IMR-90 (cell line): ENCODE data around the gene MOB4. TPM values are rescaled to one million over a fixed set of nuclear protein-coding genes. Genes with fewer than 3 reads are reported as not detected.

ENCODE experiments used
- ATAC-seq: fragments of 200-7000 bp; cut with Tn5 transposase; 2 replicates; pipeline ENCODE4 v1.9.1; 2020; ENCODE audit warnings: low read depth, mild to moderate bottlenecking, moderate library complexity
- BruUV-seq: library from RNA; stranded (reverse); fragments of 400-500 nt; replicated peaks from 2 replicates; lab custom pipeline; 2021; lab: Mats Ljungman, UMichigan
- CTCF ChIA-PET: fragments of 300-600 bp; formaldehyde crosslinking; extraction: SDS; loops from one replicate; lab custom pipeline; 2021; ENCODE audit warnings: antibody characterized with exemption; lab: Yijun Ruan, JAX
- POLR2A ChIA-PET: fragments of 300-600 bp; sonication (Branson Sonifier 250); formaldehyde crosslinking; loops from one replicate; lab custom pipeline; 2022; ENCODE audit warnings: antibody characterized with exemption; ENCODE audit not compliant: unreplicated experiment; lab: Charles Lee
- DNase-seq: peaks from one replicate; pipeline ENCODE4 v3.0.0; 2013
- H2AFZ ChIP-seq: replicated peaks from 2 replicates; pipeline ENCODE3; 2013; ENCODE audit warnings: low read length, mild to moderate bottlenecking; ENCODE audit not compliant: poor library complexity
- H2AK5ac ChIP-seq: 2 replicates; pipeline ENCODE4 v1.6.1; 2013; ENCODE audit warnings: low read depth, low read length, inconsistent platforms
- H2AK9ac ChIP-seq: replicated peaks from 2 replicates; pipeline ENCODE3; 2013; ENCODE audit warnings: mild to moderate bottlenecking, low read depth, low read length, moderate library complexity; ENCODE audit not compliant: poor library complexity
- H2BK120ac ChIP-seq: 2 replicates; pipeline ENCODE4 v1.6.1; 2013; ENCODE audit warnings: low read depth, low read length, inconsistent platforms
- H2BK15ac ChIP-seq: 3 replicates; pipeline ENCODE4 v1.6.1; 2013; ENCODE audit warnings: low read depth, low read length, inconsistent platforms
- H2BK20ac ChIP-seq: 2 replicates; pipeline ENCODE4 v1.6.1; 2013; ENCODE audit warnings: low read depth, mild to moderate bottlenecking, inconsistent platforms, low read length, moderate library complexity
- H2BK5ac ChIP-seq: 2 replicates; pipeline ENCODE4 v1.6.1; 2013; ENCODE audit warnings: mild to moderate bottlenecking, low read depth, low read length, inconsistent platforms; ENCODE audit not compliant: poor library complexity, severe bottlenecking
- H3K14ac ChIP-seq: replicated peaks from 2 replicates; pipeline ENCODE4 v1.6.1; 2013; ENCODE audit warnings: low read depth, low read length, inconsistent platforms
- H3K18ac ChIP-seq: 2 replicates; pipeline ENCODE4 v1.6.1; 2013; ENCODE audit warnings: low read depth, low read length, control low read depth
- H3K23ac ChIP-seq: 2 replicates; pipeline ENCODE4 v1.6.1; 2013; ENCODE audit warnings: low read depth, low read length, inconsistent platforms
- H3K27ac ChIP-seq: 2 replicates; pipeline ENCODE4 v1.5.1; 2013; ENCODE audit warnings: mild to moderate bottlenecking, control low read depth, low read length; ENCODE audit not compliant: insufficient read depth
- H3K27me3 ChIP-seq: 2 replicates; pipeline ENCODE4 v1.6.1; 2013; ENCODE audit warnings: low read length; ENCODE audit not compliant: control insufficient read depth, insufficient read depth
- H3K36me3 ChIP-seq: 2 replicates; pipeline ENCODE4 v1.6.1; 2013; ENCODE audit warnings: low read length, mixed read lengths; ENCODE audit not compliant: control insufficient read depth, insufficient read depth
- H3K4ac ChIP-seq: 2 replicates; pipeline ENCODE4 v1.6.1; 2013; ENCODE audit warnings: low read depth, low read length, inconsistent platforms
- H3K4me1 ChIP-seq: 2 replicates; pipeline ENCODE4 v1.6.1; 2013; ENCODE audit warnings: low read length, mixed read lengths; ENCODE audit not compliant: control insufficient read depth, insufficient read depth
- H3K4me2 ChIP-seq: 2 replicates; pipeline ENCODE4 v1.6.1; 2013; ENCODE audit warnings: low read depth, mild to moderate bottlenecking, control low read depth, low read length, moderate library complexity
- H3K4me3 ChIP-seq: 2 replicates; pipeline ENCODE4 v1.5.1; 2013; ENCODE audit warnings: low read depth, mild to moderate bottlenecking, control low read depth, low read length, moderate library complexity; ENCODE audit not compliant: insufficient read depth
- H3K56ac ChIP-seq: 2 replicates; pipeline ENCODE4 v1.6.1; 2013; ENCODE audit warnings: low read length, inconsistent platforms; ENCODE audit not compliant: insufficient read depth; ENCODE audit errors: extremely low read depth
- H3K79me1 ChIP-seq, 2 experiments: 2 replicates each; pipeline ENCODE4 v1.6.1; 2013; ENCODE audit warnings: low read length in 2 of 2, inconsistent platforms in 1 of 2, low read depth in 1 of 2
- H3K9ac ChIP-seq: 2 replicates; pipeline ENCODE4 v1.6.1; 2013; ENCODE audit warnings: low read depth, low read length, control low read depth
- H3K9me1 ChIP-seq: 2 replicates; pipeline ENCODE4 v1.6.1; 2013; ENCODE audit warnings: low read length, inconsistent platforms; ENCODE audit not compliant: insufficient read depth
- H3K9me3 ChIP-seq: 2 replicates; pipeline ENCODE4 v1.6.1; 2013; ENCODE audit warnings: low read length; ENCODE audit not compliant: control insufficient read depth, insufficient read depth
- H4K20me1 ChIP-seq: 2 replicates; pipeline ENCODE4 v1.6.1; 2013; ENCODE audit warnings: low read length, inconsistent platforms; ENCODE audit not compliant: insufficient read depth
- H4K5ac ChIP-seq: 2 replicates; pipeline ENCODE4 v1.6.1; 2013; ENCODE audit warnings: mild to moderate bottlenecking, low read depth, low read length, control low read depth
- H4K8ac ChIP-seq, 2 experiments: 2 replicates each; pipeline ENCODE4 v1.6.1; 2013; ENCODE audit warnings: low read depth in 2 of 2, low read length in 2 of 2, control low read depth in 1 of 2, inconsistent platforms in 1 of 2
- H4K91ac ChIP-seq: 2 replicates; pipeline ENCODE4 v1.6.1; 2013; ENCODE audit warnings: low read depth, low read length, inconsistent platforms; ENCODE audit not compliant: insufficient read depth
- BHLHE40 ChIP-seq: fragments of 150-350 bp; IDR thresholded peaks from 2 replicates; pipeline ENCODE4 v1.6.1; 2016; ENCODE audit warnings: mild to moderate bottlenecking, low read depth, low read length
- FOS ChIP-seq: fragments of 150-350 bp; IDR thresholded peaks from 2 replicates; pipeline ENCODE4 v1.6.1; 2016; ENCODE audit warnings: low read depth, low read length
- WGBS, 2 experiments: methylation state at CpG; one replicate each; pipeline versions ENCODE4 v1.1.5 to v1.1.7; 2013; ENCODE audit warnings: missing lambda C conversion rate in 2 of 2; ENCODE audit not compliant: insufficient read length in 1 of 2; ENCODE audit errors: extremely low coverage in 2 of 2; 5-methylcytosine and 5-hydroxymethylcytosine counted together
- dilution Hi-C: fragments of 300-500 bp; cut with HindIII; formaldehyde crosslinking; loops from one replicate; pipeline ENCODE4 v1.14.3; 2018; ENCODE audit warnings: low sequenced_read_pairs; ENCODE audit not compliant: unreplicated experiment
- in situ Hi-C: fragments of 300-500 bp; cut with MboI; formaldehyde crosslinking; loops from 3 replicates; pipeline ENCODE4 v1.14.3; 2019; ENCODE audit warnings: low sequenced_read_pairs, inconsistent platforms, mixed read lengths
- intact Hi-C: fragments of 100-400 bp; cut with micrococcal nuclease; formaldehyde crosslinking; loops from 2 replicates; pipeline ENCODE4 v1.10.0; 2022
- polyA plus RNA-seq, 3 experiments: library from polyadenylated mRNA; depleted of rRNA; stranded (reverse); fragments of >200 nt; gene quantifications; 2 replicates each; pipeline ENCODE4 v1.2.3, GENCODE V29; 2012; ENCODE audit warnings: low replicate concordance in 1 of 3
- total RNA-seq: library from RNA; depleted of rRNA; stranded (reverse); fragments of >200 nt; gene quantifications from 2 replicates; pipeline ENCODE4 v1.2.3, GENCODE V29; 2012

Gene MOB4
- total and polyA plus RNA-seq, 2 of the 4 experiments (the other 2 are of a cell fraction) = 34.8 to 36.0 TPM

DNA sequence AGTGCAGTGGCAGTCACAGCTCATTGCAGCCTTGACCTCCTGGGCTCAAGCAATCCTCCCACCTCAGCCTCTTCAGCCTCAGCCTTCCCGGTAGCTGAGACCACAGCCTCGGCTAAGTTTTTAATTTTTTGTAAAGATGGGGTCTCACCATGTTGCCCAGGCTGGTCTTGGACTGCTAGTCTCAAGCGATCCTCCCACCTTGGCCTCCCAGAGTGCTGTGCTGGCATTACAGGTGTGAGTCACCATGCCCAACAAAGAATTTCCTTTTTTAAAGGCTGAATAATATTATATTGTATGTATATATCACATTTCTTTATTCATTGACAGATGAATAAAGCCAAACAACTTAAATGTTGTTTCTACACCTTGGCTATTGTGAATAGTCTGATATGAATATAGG lies 42.5 kb downstream of the MOB4 start:
- H2AK5ac ChIP-seq = no peak overlapping the region
- TF ChIP-seq BHLHE40 (no peak), FOS (no peak)
- H3K4me1 ChIP-seq = no peaks in the 10 kb centered on the region
- no peak overlapping the region for H4K91ac ChIP-seq
- no peak overlapping the region for H3K14ac ChIP-seq
- H3K27ac ChIP-seq = no peak overlapping the region
- H3K27me3 ChIP-seq = no peaks in the 10 kb centered on the region
- no peak overlapping the region for H2BK120ac ChIP-seq
- no CpG with 5 or more reads among the region's 3 CpGs for WGBS, 2 experiments
- CTCF ChIA-PET = no interaction called here
- no peak overlapping the region for H2BK20ac ChIP-seq
- no peak overlapping the region for H3K9ac ChIP-seq
- no peak overlapping the region for H3K4ac ChIP-seq
- no peak overlapping the region for H3K56ac ChIP-seq
- dilution Hi-C loops = no loop called here
- in situ Hi-C loops = no loop called here
- H4K20me1 ChIP-seq = no peaks in the 10 kb centered on the region; the same call in 1 of the 2 replicates
- intact Hi-C loops = no loop called here
- no peak overlapping the region for H3K4me2 ChIP-seq
- no peak overlapping the region for H2BK5ac ChIP-seq
- H3K23ac ChIP-seq = no peak overlapping the region
- peaks cover 3% of the 10 kb centered on the region in 2 experiments; a peak in 2 of 4 replicates for H3K79me1 ChIP-seq
- peaks cover 19% of the 10 kb centered on the region for H3K36me3 ChIP-seq
- peaks cover 2% of the 10 kb centered on the region; the same call in 1 of the 2 replicates for H3K9me1 ChIP-seq
- H2AFZ ChIP-seq = no peak overlapping the region
- no peak for ATAC-seq
- no peak overlapping the region for H3K18ac ChIP-seq
- H4K8ac ChIP-seq = no peak overlapping the region
- no peak overlapping the region for H3K4me3 ChIP-seq
- BruUV-seq = no TSS peak
- H3K9me3 ChIP-seq = no peaks in the 10 kb centered on the region
- H2AK9ac ChIP-seq = no peak overlapping the region
- POLR2A ChIA-PET = no interaction called here
- no peak overlapping the region for H2BK15ac ChIP-seq
- no peak for DNase-seq
- no peak overlapping the region for H4K5ac ChIP-seq
